Neural crest cell (in vitro differentiated cells): ENCODE measurements around the gene CASZ1. TPM values are rescaled to one million over a fixed set of nuclear protein-coding genes. Genes with fewer than 3 reads are reported as not detected.

Source experiments
- DNase-seq: peaks from one replicate; pipeline ENCODE4 v3.0.0; 2021; ENCODE audit warnings: low read depth, mixed read lengths, low spot score
- H3K27ac Mint-ChIP-seq: one replicate; pipeline ENCODE4 v1.8.0; 2021; ENCODE audit warnings: mild to moderate bottlenecking, mixed read lengths; ENCODE audit not compliant: unreplicated experiment
- H3K27me3 Mint-ChIP-seq: 2 replicates; pipeline ENCODE4 v1.8.0; 2021; ENCODE audit warnings: low read depth, mild to moderate bottlenecking, mixed read lengths
- H3K36me3 Mint-ChIP-seq: 2 replicates; pipeline ENCODE4 v1.8.0; 2021; ENCODE audit warnings: low read depth, mild to moderate bottlenecking, mixed read lengths
- H3K4me1 Mint-ChIP-seq: 2 replicates; pipeline ENCODE4 v1.8.0; 2021; ENCODE audit warnings: mixed read lengths
- H3K4me3 Mint-ChIP-seq: one replicate; pipeline ENCODE4 v1.8.0; 2021; ENCODE audit warnings: mild to moderate bottlenecking, mixed read lengths
- H3K9me3 Mint-ChIP-seq: 2 replicates; pipeline ENCODE4 v1.8.0; 2021; ENCODE audit warnings: mixed read lengths
- CTCF ChIP-seq: fragments of 200-600 bp; sonication (generic); conservative IDR thresholded peaks from 2 replicates; pipeline ENCODE4 v1.5.0; 2021; ENCODE audit warnings: antibody characterized with exemption, mild to moderate bottlenecking
- total RNA-seq: library from RNA; stranded (reverse); gene quantifications from 2 replicates; pipeline ENCODE4 v1.2.1, GENCODE V29; 2021

Gene CASZ1
- total RNA-seq, 1 donor from 2014 or later: 2.6 TPM

- no peak for TF ChIP-seq CTCF
- no peak overlapping the region for H3K4me3 Mint-ChIP-seq
- H3K27ac Mint-ChIP-seq: no peak overlapping the region
- DNase-seq: no peak
- no peaks in the 10 kb centered on the region for H3K9me3 Mint-ChIP-seq
- H3K4me1 Mint-ChIP-seq: peaks cover 52% of the 10 kb centered on the region
- no peaks in the 10 kb centered on the region for H3K27me3 Mint-ChIP-seq
- no peaks in the 10 kb centered on the region for H3K36me3 Mint-ChIP-seq
Observed at GRCh38 chr1:10597492-10598388, 198.7 kb downstream of the CASZ1 start.

GRCh38 chr1:10596780-10597179 is 199.7 kb downstream of the CASZ1 start:
- TF ChIP-seq CTCF: no peak
- Mint-ChIP-seq H3K27me3 (no peaks in the 10 kb centered on the region), H3K4me1 (peaks cover 45% of the 10 kb centered on the region), H3K4me3 (no peak overlapping the region), H3K9me3 (no peaks in the 10 kb centered on the region), H3K27ac (no peak overlapping the region), H3K36me3 (no peaks in the 10 kb centered on the region)
- DNase-seq: no peak

- no peak overlapping the region for H3K27ac Mint-ChIP-seq
Observed at GRCh38 chr1:10594595-10595223, 201.7 kb downstream of the CASZ1 start.

GRCh38 chr1:10593750-10594149 is 202.7 kb downstream of the CASZ1 start:
- H3K27me3 Mint-ChIP-seq: no peaks in the 10 kb centered on the region
- no peak for TF ChIP-seq CTCF
- peaks cover 44% of the 10 kb centered on the region for H3K4me1 Mint-ChIP-seq
- DNase-seq: no peak
- no peak overlapping the region for H3K27ac Mint-ChIP-seq
- H3K36me3 Mint-ChIP-seq: no peaks in the 10 kb centered on the region
- H3K9me3 Mint-ChIP-seq: no peaks in the 10 kb centered on the region
- no peak overlapping the region for H3K4me3 Mint-ChIP-seq

More at GRCh38 chr1:10594595-10595223, 201.7 kb downstream of the CASZ1 start:
- no peaks in the 10 kb centered on the region for H3K27me3 Mint-ChIP-seq
- no peak overlapping the region for H3K4me3 Mint-ChIP-seq
- no peak for DNase-seq
- H3K4me1 Mint-ChIP-seq: peaks cover 45% of the 10 kb centered on the region
- TF ChIP-seq CTCF: no peak
- H3K9me3 Mint-ChIP-seq: no peaks in the 10 kb centered on the region
- no peaks in the 10 kb centered on the region for H3K36me3 Mint-ChIP-seq

GRCh38 chr1:10592373-10592772 is 204.1 kb downstream of the CASZ1 start:
- TF ChIP-seq CTCF: no peak

More at GRCh38 chr1:10592373-10592772, 204.1 kb downstream of the CASZ1 start:
- peaks cover 30% of the 10 kb centered on the region for H3K4me1 Mint-ChIP-seq
- no peak overlapping the region for H3K27ac Mint-ChIP-seq
- H3K9me3 Mint-ChIP-seq: no peaks in the 10 kb centered on the region
- H3K27me3 Mint-ChIP-seq: no peaks in the 10 kb centered on the region
- no peak for DNase-seq
- no peaks in the 10 kb centered on the region for H3K36me3 Mint-ChIP-seq
- H3K4me3 Mint-ChIP-seq: no peak overlapping the region
